DOHH2 (cell line): ENCODE results near the gene IP6K1.

Source experiments
- EZH2phosphoT487 ChIP-seq: fragments of 200-600 bp; sonication (generic); IDR thresholded peaks from 2 replicates; pipeline ENCODE4 v1.6.1; 2017; ENCODE audit warnings: borderline replicate concordance, mild to moderate bottlenecking, antibody characterized with exemption, low read length, moderate library complexity, mixed read lengths
- TF ChIP-seq, protein P1 (sequence below): fragments of 200-600 bp; sonication (generic); IDR thresholded peaks from one replicate; pipeline ENCODE4 v1.5.1; 2014; ENCODE audit warnings: antibody characterized with exemption, mild to moderate bottlenecking, low read depth, low read length; ENCODE audit not compliant: poor library complexity, severe bottlenecking

DNA sequence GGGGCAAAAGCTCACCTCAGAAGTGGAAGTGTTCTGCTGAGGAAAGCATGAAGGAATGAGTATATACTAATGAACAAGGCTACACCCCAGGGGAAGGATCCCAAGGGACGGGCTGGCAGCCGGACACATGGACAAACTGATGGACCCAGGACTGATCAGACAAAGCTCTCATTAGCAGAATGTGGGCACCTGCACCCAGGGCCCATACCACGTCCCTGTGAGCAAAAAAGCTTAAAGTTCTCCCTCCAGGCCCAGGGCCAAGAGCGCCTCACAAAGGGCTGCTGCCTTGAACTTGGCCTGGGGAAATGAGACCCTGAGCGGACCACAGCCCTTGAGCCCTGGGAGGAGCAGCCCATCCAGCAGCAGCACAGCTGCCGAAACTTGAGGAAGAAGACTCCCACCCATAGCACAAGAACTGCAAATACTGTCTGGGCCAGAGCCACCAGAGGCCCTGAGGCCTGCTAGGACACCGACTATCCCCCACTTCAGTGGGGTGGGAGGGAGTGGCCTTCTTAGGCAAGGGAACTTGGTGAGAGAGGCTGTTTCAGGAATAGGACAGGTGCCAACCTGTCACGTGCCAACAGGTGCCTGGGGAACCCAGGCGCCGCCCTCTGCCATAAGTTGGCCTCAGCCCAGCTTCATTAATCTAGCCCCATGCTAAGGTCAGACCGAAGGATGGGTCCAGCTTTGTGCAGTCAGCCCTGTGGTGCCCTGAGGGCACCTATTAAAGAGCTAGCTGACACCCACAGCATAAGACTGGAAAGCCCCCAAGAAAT, 60.2 kb downstream of the IP6K1 start:
- TF ChIP-seq, protein P1, sequence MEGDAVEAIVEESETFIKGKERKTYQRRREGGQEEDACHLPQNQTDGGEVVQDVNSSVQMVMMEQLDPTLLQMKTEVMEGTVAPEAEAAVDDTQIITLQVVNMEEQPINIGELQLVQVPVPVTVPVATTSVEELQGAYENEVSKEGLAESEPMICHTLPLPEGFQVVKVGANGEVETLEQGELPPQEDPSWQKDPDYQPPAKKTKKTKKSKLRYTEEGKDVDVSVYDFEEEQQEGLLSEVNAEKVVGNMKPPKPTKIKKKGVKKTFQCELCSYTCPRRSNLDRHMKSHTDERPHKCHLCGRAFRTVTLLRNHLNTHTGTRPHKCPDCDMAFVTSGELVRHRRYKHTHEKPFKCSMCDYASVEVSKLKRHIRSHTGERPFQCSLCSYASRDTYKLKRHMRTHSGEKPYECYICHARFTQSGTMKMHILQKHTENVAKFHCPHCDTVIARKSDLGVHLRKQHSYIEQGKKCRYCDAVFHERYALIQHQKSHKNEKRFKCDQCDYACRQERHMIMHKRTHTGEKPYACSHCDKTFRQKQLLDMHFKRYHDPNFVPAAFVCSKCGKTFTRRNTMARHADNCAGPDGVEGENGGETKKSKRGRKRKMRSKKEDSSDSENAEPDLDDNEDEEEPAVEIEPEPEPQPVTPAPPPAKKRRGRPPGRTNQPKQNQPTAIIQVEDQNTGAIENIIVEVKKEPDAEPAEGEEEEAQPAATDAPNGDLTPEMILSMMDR: no peak
- TF ChIP-seq EZH2phosphoT487: no peak
